Measurements from ENCODE around the gene FUT3.

The FUT3 gene

GRCh38 chr19:5817218-5817617 is 34.0 kb downstream of the FUT3 start:
- Histone ChIP-seq H3K9ac (ENCODE audit: low read depth, low read length, poor library complexity, severe bottlenecking) (no peak overlapping the region), H3K27me3 (ENCODE audit: insufficient read depth, low read length, poor library complexity, severe bottlenecking) (no peaks in the 10 kb centered on the region), H3K4me1 (ENCODE audit: insufficient read depth, low read length, poor library complexity, severe bottlenecking) (no peaks in the 10 kb centered on the region), H3K79me2 (ENCODE audit: insufficient read depth, low read length) (no peaks in the 10 kb centered on the region), H4K20me1 (ENCODE audit: insufficient read depth, low read length, poor library complexity, severe bottlenecking) (no peaks in the 10 kb centered on the region), H2AFZ (ENCODE audit: low read length) (no peak overlapping the region), H3K9me3 (ENCODE audit: insufficient read depth, low read depth, low read length) (no peaks in the 10 kb centered on the region), H3K9me2 (replicated peaks; ENCODE audit: low read depth, low read length) (no peaks in the 10 kb centered on the region), H3K36me3 (ENCODE audit: insufficient read depth, low read length) (no peaks in the 10 kb centered on the region), H3F3A (ENCODE audit: low read depth) (no peaks in the 10 kb centered on the region), H3K4me3 (ENCODE audit: low read length, poor library complexity, severe bottlenecking) (no peak overlapping the region), H3K4me2 (ENCODE audit: low read depth, low read length, poor library complexity, severe bottlenecking) (no peak overlapping the region)
- TF ChIP-seq EZH2phosphoT487 (IDR thresholded peaks at IDR 0.05; ENCODE audit: borderline replicate concordance) (no peak), CTCF (conservative IDR thresholded peaks at IDR 0.05; ENCODE audit: low read length) (no peak)

- Histone ChIP-seq H3K4me1 (ENCODE audit: insufficient read depth, low read length, poor library complexity, severe bottlenecking) (no peaks in the 10 kb centered on the region), H3K9me2 (replicated peaks; ENCODE audit: low read depth, low read length) (no peaks in the 10 kb centered on the region), H3F3A (ENCODE audit: low read depth) (no peaks in the 10 kb centered on the region), H2AFZ (ENCODE audit: low read length) (no peak overlapping the region), H3K4me3 (ENCODE audit: low read length, poor library complexity, severe bottlenecking) (no peak overlapping the region), H3K9ac (ENCODE audit: low read depth, low read length, poor library complexity, severe bottlenecking) (no peak overlapping the region), H4K20me1 (ENCODE audit: insufficient read depth, low read length, poor library complexity, severe bottlenecking) (no peaks in the 10 kb centered on the region), H3K79me2 (ENCODE audit: insufficient read depth, low read length) (no peaks in the 10 kb centered on the region), H3K36me3 (ENCODE audit: insufficient read depth, low read length) (no peaks in the 10 kb centered on the region), H3K9me3 (ENCODE audit: insufficient read depth, low read depth, low read length) (no peaks in the 10 kb centered on the region), H3K4me2 (ENCODE audit: low read depth, low read length, poor library complexity, severe bottlenecking) (no peak overlapping the region), H3K27me3 (ENCODE audit: insufficient read depth, low read length, poor library complexity, severe bottlenecking) (no peaks in the 10 kb centered on the region)
- no peak for TF ChIP-seq EZH2phosphoT487 (IDR thresholded peaks at IDR 0.05; ENCODE audit: borderline replicate concordance)
- TF ChIP-seq CTCF (conservative IDR thresholded peaks at IDR 0.05; ENCODE audit: low read length) = no peak
Measured at GRCh38 chr19:5814852-5815246, 36.4 kb downstream of the FUT3 start.

- Histone ChIP-seq H3K79me2 (ENCODE audit: insufficient read depth, low read length) (no peaks in the 10 kb centered on the region), H3K27me3 (ENCODE audit: insufficient read depth, low read length, poor library complexity, severe bottlenecking) (no peaks in the 10 kb centered on the region), H3K9ac (ENCODE audit: low read depth, low read length, poor library complexity, severe bottlenecking) (no peak overlapping the region), H3K4me1 (ENCODE audit: insufficient read depth, low read length, poor library complexity, severe bottlenecking) (no peaks in the 10 kb centered on the region), H2AFZ (ENCODE audit: low read length) (no peak overlapping the region), H3F3A (ENCODE audit: low read depth) (no peaks in the 10 kb centered on the region), H4K20me1 (ENCODE audit: insufficient read depth, low read length, poor library complexity, severe bottlenecking) (no peaks in the 10 kb centered on the region), H3K4me3 (ENCODE audit: low read length, poor library complexity, severe bottlenecking) (no peak overlapping the region), H3K4me2 (ENCODE audit: low read depth, low read length, poor library complexity, severe bottlenecking) (no peak overlapping the region), H3K9me3 (ENCODE audit: insufficient read depth, low read depth, low read length) (no peaks in the 10 kb centered on the region), H3K36me3 (ENCODE audit: insufficient read depth, low read length) (no peaks in the 10 kb centered on the region), H3K9me2 (replicated peaks; ENCODE audit: low read depth, low read length) (no peaks in the 10 kb centered on the region)
- TF ChIP-seq CTCF (conservative IDR thresholded peaks at IDR 0.05; ENCODE audit: low read length) (no peak), EZH2phosphoT487 (IDR thresholded peaks at IDR 0.05; ENCODE audit: borderline replicate concordance) (no peak)
Measured at GRCh38 chr19:5814123-5814851, 37.0 kb downstream of the FUT3 start.
